HepG2 (cell line): ENCODE data around the gene A4GNT. TPM values are rescaled to one million over a fixed set of nuclear protein-coding genes. Genes with fewer than 3 reads are reported as not detected.

ENCODE experiments used
- ATAC-seq: fragments of 200-7000 bp; cut with Tn5 transposase; 3 replicates; pipeline ENCODE4 v1.9.1; 2020; ENCODE audit warnings: mild to moderate bottlenecking, moderate library complexity
- BruUV-seq: library from RNA; stranded (reverse); fragments of 400-500 nt; replicated peaks from 2 replicates; lab custom pipeline; 2021; lab: Mats Ljungman, UMichigan
- CTCF ChIA-PET: fragments of 300-600 bp; formaldehyde crosslinking; extraction: SDS; loops from one replicate; lab custom pipeline; 2021; ENCODE audit warnings: low total read pairs, inconsistent platforms, low intra/inter-chr PET ratio; lab: Yijun Ruan, JAX
- POLR2A ChIA-PET: fragments of 350-600 bp; sonication (Branson Sonifier 250); formaldehyde crosslinking; loops from one replicate; lab custom pipeline; 2020; ENCODE audit warnings: antibody characterized with exemption, inconsistent platforms; lab: Yijun Ruan, JAX
- DNase-seq: peaks from one replicate; pipeline ENCODE4 v3.0.0-alpha.2; 2015; ENCODE audit warnings: low spot score
- FAIRE-seq: peaks from 3 replicates; lab custom pipeline; 2011; peaks lifted over from hg19 to GRCh38; lab: Jason Lieb, UNC
- H2AFZ ChIP-seq: one replicate; pipeline ENCODE4 v1.6.1; 2011; ENCODE audit warnings: low read length, inconsistent platforms
- H3K27ac ChIP-seq: fragments of 300-600 bp; 3 replicates; pipeline ENCODE4 v1.8.0; 2011; ENCODE audit warnings: mixed run types, mild to moderate bottlenecking, mixed read lengths, low read length, inconsistent platforms; ENCODE audit not compliant: insufficient read depth; ENCODE audit errors: extremely low read length
- H3K27me3 ChIP-seq, 2 experiments: fragments of 200-600 bp in 1 of 2; 2 replicates in 1 of 2; 3 replicates in 1 of 2; pipeline versions ENCODE4 v1.6.0 to v1.8.0; 2011; ENCODE audit warnings: low read length in 2 of 2, mild to moderate bottlenecking in 2 of 2, moderate library complexity in 2 of 2, inconsistent platforms in 1 of 2; ENCODE audit not compliant: insufficient read depth in 2 of 2, control insufficient read depth in 1 of 2
- H3K36me3 ChIP-seq, 2 experiments: fragments of 200-600 bp in 1 of 2; replicated peaks in 1 of 2; 2 replicates in 1 of 2; 3 replicates in 1 of 2; pipeline versions ENCODE4 v1.5.1 to v1.8.0; 2011; ENCODE audit warnings: low read length in 2 of 2, inconsistent platforms in 1 of 2; ENCODE audit not compliant: insufficient read depth in 2 of 2, control insufficient read depth in 1 of 2
- H3K4me1 ChIP-seq: 2 replicates; pipeline ENCODE4 v1.5.1; 2012; ENCODE audit warnings: low read length, inconsistent platforms; ENCODE audit not compliant: insufficient read depth
- H3K4me2 ChIP-seq: 2 replicates; pipeline ENCODE4 v1.6.0; 2011; ENCODE audit warnings: low read depth, low read length, inconsistent platforms
- H3K4me3 ChIP-seq, 3 experiments: fragments of 200-600 bp in 1 of 3; sonication (generic), shearing (Covaris generic) in 1 of 3; replicated peaks in 1 of 3; 2 replicates each; pipeline ENCODE4 v1.5.1; 2011 to 2016; ENCODE audit warnings: low read length in 3 of 3, inconsistent platforms in 2 of 3, low read depth in 2 of 3, mild to moderate bottlenecking in 2 of 3, control low read depth in 1 of 3, mixed read lengths in 1 of 3; ENCODE audit not compliant: insufficient read depth in 1 of 3
- H3K79me2 ChIP-seq: one replicate; pipeline ENCODE4 v1.6.1; 2011; ENCODE audit warnings: low read length, inconsistent platforms; ENCODE audit not compliant: insufficient read depth
- H3K9ac ChIP-seq: 2 replicates; pipeline ENCODE4 v1.6.0; 2011; ENCODE audit warnings: mild to moderate bottlenecking, low read depth, low read length, inconsistent platforms; ENCODE audit not compliant: insufficient read depth
- H3K9me3 ChIP-seq: 2 replicates; pipeline ENCODE4 v1.5.1; 2012; ENCODE audit warnings: mild to moderate bottlenecking, low read length
- H4K20me1 ChIP-seq: 2 replicates; pipeline ENCODE4 v1.6.0; 2011; ENCODE audit warnings: inconsistent platforms, mild to moderate bottlenecking, low read length, moderate library complexity; ENCODE audit not compliant: insufficient read depth
- AGO2 ChIP-seq: fragments of 200-400 bp; formaldehyde crosslinking; optimal IDR thresholded peaks from 2 replicates; pipeline ENCODE3; 2017; ENCODE audit warnings: mild to moderate bottlenecking, low read depth, low read length, moderate library complexity
- ARID2 ChIP-seq: sonication (generic); formaldehyde crosslinking; IDR thresholded peaks from 2 replicates; pipeline ENCODE4 v1.8.1; 2022; ENCODE audit warnings: mild to moderate bottlenecking, missing genetic modification reagents, borderline replicate concordance
- CCAR2 ChIP-seq: fragments of 200-400 bp; formaldehyde crosslinking; optimal IDR thresholded peaks from 2 replicates; pipeline ENCODE3; 2018; ENCODE audit warnings: low read depth, mild to moderate bottlenecking, low read length, moderate library complexity
- ETS1 ChIP-seq: sonication (generic); formaldehyde crosslinking; IDR thresholded peaks from 2 replicates; pipeline ENCODE4 v1.4.0; 2020; ENCODE audit warnings: missing genetic modification reagents
- HOMEZ ChIP-seq: IDR thresholded peaks from 2 replicates; pipeline ENCODE4 v1.6.1; 2016; ENCODE audit warnings: low read depth
- THAP9 ChIP-seq: sonication (generic); formaldehyde crosslinking; IDR thresholded peaks from 2 replicates; pipeline ENCODE4; 2020; ENCODE audit warnings: missing genetic modification reagents, mild to moderate bottlenecking, borderline replicate concordance
- UBTF ChIP-seq: sonication (generic); formaldehyde crosslinking; IDR thresholded peaks from 2 replicates; pipeline ENCODE4 v1.4.0; 2020; ENCODE audit warnings: mild to moderate bottlenecking, missing genetic modification reagents
- XBP1 ChIP-seq: sonication (generic); formaldehyde crosslinking; IDR thresholded peaks from 2 replicates; pipeline ENCODE4 v1.5.0; 2020; ENCODE audit warnings: missing genetic modification reagents
- ZKSCAN1 ChIP-seq: fragments of 150-350 bp; IDR thresholded peaks from 2 replicates; pipeline ENCODE4 v1.6.1; 2014; ENCODE audit warnings: low read length
- ZMAT5 ChIP-seq: sonication (generic); formaldehyde crosslinking; IDR thresholded peaks from 2 replicates; pipeline ENCODE4 v1.5.0; 2020; ENCODE audit warnings: mild to moderate bottlenecking, low read depth, missing genetic modification reagents, borderline replicate concordance
- ZNF326 ChIP-seq: sonication (generic); formaldehyde crosslinking; IDR thresholded peaks from 2 replicates; pipeline ENCODE4 v1.4.0; 2020; ENCODE audit warnings: missing genetic modification reagents, borderline replicate concordance
- ZNF562 ChIP-seq: sonication (generic); formaldehyde crosslinking; IDR thresholded peaks from 2 replicates; pipeline ENCODE4 v1.8.0; 2022; ENCODE audit warnings: missing genetic modification reagents, borderline replicate concordance
- ZNF674 ChIP-seq: sonication (generic); formaldehyde crosslinking; IDR thresholded peaks from 2 replicates; pipeline ENCODE4 v1.5.0; 2020; ENCODE audit warnings: low read depth, mild to moderate bottlenecking, missing genetic modification reagents
- WGBS: methylation state at CpG from one replicate; pipeline ENCODE4 v1.1.6; 2017; ENCODE audit warnings: low lambda C conversion rate; 5-methylcytosine and 5-hydroxymethylcytosine counted together
- in situ Hi-C: cut with HindIII; loops from 2 replicates; pipeline ENCODE4 v1.10.0; 2017; ENCODE audit warnings: low pct_unique_long_range_greater_than_20kb; ENCODE audit not compliant: extremely low pct_ligation_motif_present
- intact Hi-C: fragments of 100-400 bp; cut with micrococcal nuclease; formaldehyde crosslinking; loops from one replicate; pipeline ENCODE4 v1.10.0; 2022; ENCODE audit not compliant: unreplicated experiment
- polyA plus RNA-seq, 8 experiments: library from polyadenylated mRNA; depleted of rRNA in 3 of 8; stranded (reverse) in 7 of 8; unstranded in 1 of 8; fragments of >200 nt; fragmentation: Illumina TruSeq in 4 of 8; extraction: Trizol in 4 of 8; gene quantifications; 2 replicates each; pipeline versions ENCODE4 v1.2.1 to v1.2.3, GENCODE V29; 2011 to 2016; ENCODE audit warnings: low read depth in 4 of 8, missing spikeins in 1 of 8, mixed read lengths in 1 of 8; ENCODE audit not compliant: insufficient read depth in 1 of 8
- total RNA-seq, 5 experiments: library from RNA; depleted of rRNA; stranded (reverse); fragments of >200 nt; fragmentation: Illumina TruSeq; extraction: Trizol; gene quantifications; 2 replicates each; pipeline ENCODE4 v1.2.3, GENCODE V29; 2016; ENCODE audit warnings: low read depth in 1 of 5

A4GNT gene
- total and polyA plus RNA-seq, 2 of the 13 experiments (the other 11 are each of a cell fraction or from before 2014, with no cell fraction given), result not detected

- TF ChIP-seq ZNF562 (CRISPR knock-in tag) (no peak), AGO2 (no peak), ARID2 (CRISPR knock-in tag) (no peak), XBP1 (no peak), ZNF674 (CRISPR knock-in tag) (no peak)
- TF ChIP-seq, all 625 proteins: peak for 0
These were observed 5.7 kb upstream of the A4GNT start (continued) for GRCh38 chr3:138137861-138138260.

GRCh38 chr3:138136201-138136600 is 4.0 kb upstream of the A4GNT start:
- Histone ChIP-seq H3K36me3 (no peaks in the 10 kb centered on the region), H3K4me3 (no peak overlapping the region), H4K20me1 (no peaks in the 10 kb centered on the region), H3K4me1 (0 out of 2 replicates have a peak, but pooled peaks cover 9% of the 10 kb centered on the region), H3K27ac (no peak overlapping the region), H3K27me3 (no peaks in the 10 kb centered on the region), H3K9ac (no peak overlapping the region), H3K79me2 (no peaks in the 10 kb centered on the region), H3K4me2 (no peak overlapping the region), H2AFZ (no peak overlapping the region), H3K9me3 (no peaks in the 10 kb centered on the region)
- in situ Hi-C loops, result no loop called here
- ATAC-seq (no peak), FAIRE-seq (no peak), DNase-seq (no peak)
- no TSS peak for BruUV-seq
- 62% methylated on average over 3 of the region's 3 CpGs for WGBS
- intact Hi-C loops, result loop anchor here (5.0 kb wide), 1 partner anchor 889 kb away; no protein-coding TSS in a partner anchor
- ChIA-PET POLR2A (no interaction called here), CTCF (no interaction called here)
- no peak for TF ChIP-seq THAP9 (CRISPR knock-in tag)
- TF ChIP-seq ZKSCAN1, result no peak
- no peak for TF ChIP-seq UBTF (CRISPR knock-in tag)
- no peak for TF ChIP-seq ZNF326 (CRISPR knock-in tag)
- no peak for TF ChIP-seq HOMEZ (CRISPR knock-in tag)
- TF ChIP-seq CCAR2, result no peak
- TF ChIP-seq ZMAT5 (CRISPR knock-in tag), result no peak
- no peak for TF ChIP-seq ETS1 (CRISPR knock-in tag)
